Measurements from ENCODE around the gene TDRKH. TPM values are rescaled to one million over a fixed set of nuclear protein-coding genes. Genes with fewer than 3 reads are reported as not detected.

TDRKH gene
- total and polyA plus RNA-seq, 2 of the 13 experiments (the other 11 are each of a cell fraction or from before 2014, with no cell fraction given): 3.9 to 5.4 TPM

GRCh38 chr1:151834239-151834638 lies 43.9 kb upstream of the TDRKH start (continued):
- no peak for TF ChIP-seq HNF1B (CRISPR knock-in tag; IDR thresholded peaks at IDR 0.05)
- TF ChIP-seq, protein P1, sequence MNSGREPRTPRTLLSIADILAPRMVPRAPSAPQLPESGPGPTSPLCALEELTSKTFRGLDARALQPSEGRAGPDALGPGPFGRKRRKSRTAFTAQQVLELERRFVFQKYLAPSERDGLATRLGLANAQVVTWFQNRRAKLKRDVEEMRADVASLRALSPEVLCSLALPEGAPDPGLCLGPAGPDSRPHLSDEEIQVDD (CRISPR knock-in tag; IDR thresholded peaks at IDR 0.05; ENCODE audit: borderline replicate concordance): no peak
- no peak for TF ChIP-seq BCLAF1 (IDR thresholded peaks at IDR 0.05)
- TF ChIP-seq CHCHD3 (CRISPR knock-in tag; IDR thresholded peaks at IDR 0.05): no peak
- no peak for TF ChIP-seq ZFP62 (CRISPR knock-in tag; IDR thresholded peaks at IDR 0.05)
- TF ChIP-seq, protein P2, sequence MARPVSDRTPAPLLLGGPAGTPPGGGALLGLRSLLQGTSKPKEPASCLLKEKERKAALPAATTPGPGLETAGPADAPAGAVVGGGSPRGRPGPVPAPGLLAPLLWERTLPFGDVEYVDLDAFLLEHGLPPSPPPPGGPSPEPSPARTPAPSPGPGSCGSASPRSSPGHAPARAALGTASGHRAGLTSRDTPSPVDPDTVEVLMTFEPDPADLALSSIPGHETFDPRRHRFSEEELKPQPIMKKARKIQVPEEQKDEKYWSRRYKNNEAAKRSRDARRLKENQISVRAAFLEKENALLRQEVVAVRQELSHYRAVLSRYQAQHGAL (CRISPR knock-in tag; IDR thresholded peaks at IDR 0.05; ENCODE audit: not compliant biosample characterization): no peak
- no peak for TF ChIP-seq PREB (CRISPR knock-in tag; IDR thresholded peaks at IDR 0.05)
- TF ChIP-seq ZNF563 (CRISPR knock-in tag; IDR thresholded peaks at IDR 0.05): no peak
- TF ChIP-seq SMARCC2 (IDR thresholded peaks at IDR 0.05): no peak
- TF ChIP-seq, protein P3, sequence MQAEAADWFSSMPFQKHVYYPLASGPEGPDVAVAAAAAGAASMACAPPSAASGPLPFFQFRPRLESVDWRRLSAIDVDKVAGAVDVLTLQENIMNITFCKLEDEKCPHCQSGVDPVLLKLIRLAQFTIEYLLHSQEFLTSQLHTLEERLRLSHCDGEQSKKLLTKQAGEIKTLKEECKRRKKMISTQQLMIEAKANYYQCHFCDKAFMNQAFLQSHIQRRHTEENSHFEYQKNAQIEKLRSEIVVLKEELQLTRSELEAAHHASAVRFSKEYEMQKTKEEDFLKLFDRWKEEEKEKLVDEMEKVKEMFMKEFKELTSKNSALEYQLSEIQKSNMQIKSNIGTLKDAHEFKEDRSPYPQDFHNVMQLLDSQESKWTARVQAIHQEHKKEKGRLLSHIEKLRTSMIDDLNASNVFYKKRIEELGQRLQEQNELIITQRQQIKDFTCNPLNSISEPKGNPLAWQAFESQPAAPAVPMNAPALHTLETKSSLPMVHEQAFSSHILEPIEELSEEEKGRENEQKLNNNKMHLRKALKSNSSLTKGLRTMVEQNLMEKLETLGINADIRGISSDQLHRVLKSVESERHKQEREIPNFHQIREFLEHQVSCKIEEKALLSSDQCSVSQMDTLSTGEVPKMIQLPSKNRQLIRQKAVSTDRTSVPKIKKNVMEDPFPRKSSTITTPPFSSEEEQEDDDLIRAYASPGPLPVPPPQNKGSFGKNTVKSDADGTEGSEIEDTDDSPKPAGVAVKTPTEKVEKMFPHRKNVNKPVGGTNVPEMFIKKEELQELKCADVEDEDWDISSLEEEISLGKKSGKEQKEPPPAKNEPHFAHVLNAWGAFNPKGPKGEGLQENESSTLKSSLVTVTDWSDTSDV (CRISPR knock-in tag; IDR thresholded peaks at IDR 0.05): no peak
- TF ChIP-seq FOXO4 (CRISPR knock-in tag; conservative IDR thresholded peaks at IDR 0.05): no peak
- TF ChIP-seq HOMEZ (CRISPR knock-in tag; IDR thresholded peaks at IDR 0.05; ENCODE audit: low read depth): no peak
- no peak for TF ChIP-seq SMYD3 (CRISPR knock-in tag; IDR thresholded peaks at IDR 0.05)
- no peak for TF ChIP-seq ZNF782 (CRISPR knock-in tag; IDR thresholded peaks at IDR 0.05; ENCODE audit: borderline replicate concordance)
- no peak for TF ChIP-seq TAF1 (CRISPR knock-in tag; IDR thresholded peaks at IDR 0.05)
- TF ChIP-seq ZNF776 (CRISPR knock-in tag; IDR thresholded peaks at IDR 0.05): no peak
- 0 out of 2 replicates have a peak, but pooled peaks have one; percentile 37 for TF ChIP-seq PITX1 (CRISPR knock-in tag; IDR thresholded peaks at IDR 0.05)
